HCT116 (cell line): ENCODE data around the gene POM121L12. TPM values are rescaled to one million over a fixed set of nuclear protein-coding genes. Genes with fewer than 3 reads are reported as not detected.

Source experiments
- ATAC-seq: fragments of 200-7000 bp; cut with Tn5 transposase; 2 replicates; pipeline ENCODE4 v1.9.1; 2020; ENCODE audit warnings: mild to moderate bottlenecking, moderate library complexity
- BruUV-seq: library from RNA; stranded (reverse); fragments of 400-500 nt; replicated peaks from 2 replicates; lab custom pipeline; 2021; lab: Mats Ljungman, UMichigan
- CTCF ChIA-PET: fragments of 300-600 bp; sonication (Branson Sonifier 250); formaldehyde crosslinking; loops from one replicate; lab custom pipeline; 2021; ENCODE audit warnings: antibody characterized with exemption; lab: Charles Lee
- POLR2A ChIA-PET: fragments of 300-600, 350-600 bp; sonication (Branson Sonifier 250); formaldehyde crosslinking; loops from one replicate; lab custom pipeline; 2021; ENCODE audit warnings: antibody characterized with exemption; lab: Charles Lee
- RAD21 ChIA-PET, 2 experiments: fragments of 300-600 bp; sonication (Branson Sonifier 250); formaldehyde crosslinking; loops; one replicate each; lab custom pipeline; 2023; ENCODE audit warnings: low total read pairs in 2 of 2; ENCODE audit not compliant: uncharacterized antibody in 2 of 2, unreplicated experiment in 2 of 2, low non-redundant PET in 1 of 2; lab: Charles Lee
- DNase-seq: peaks from one replicate; pipeline ENCODE4 v3.0.0-alpha.2; 2010; ENCODE audit warnings: low read depth, low spot score
- H2AFZ ChIP-seq: fragments of 200-600 bp; shearing (Covaris generic), sonication (generic); 2 replicates; pipeline ENCODE4 v1.6.1; 2017; ENCODE audit warnings: low read depth, mixed run types, mixed read lengths, antibody characterized with exemption, low read length; ENCODE audit not compliant: poor library complexity, severe bottlenecking
- H3K27ac ChIP-seq: 2 replicates; pipeline ENCODE4 v1.5.1; 2012; ENCODE audit warnings: low read depth, low read length
- H3K27me3 ChIP-seq: fragments of 200-600 bp; sonication (generic); 2 replicates; pipeline ENCODE4 v1.6.1; 2016; ENCODE audit warnings: mixed run types, low read length, mixed read lengths; ENCODE audit not compliant: insufficient read depth
- H3K36me3 ChIP-seq, 2 experiments: fragments of 200-500 bp in 1 of 2; fragments of 200-600 bp in 1 of 2; sonication (Bioruptor generic) in 1 of 2; sonication (generic) in 1 of 2; 2 replicates each; pipeline versions ENCODE4 v1.5.1 to v1.6.1; 2014 to 2016; ENCODE audit warnings: low read length in 2 of 2, inconsistent platforms in 1 of 2, mixed read lengths in 1 of 2, mixed run types in 1 of 2; ENCODE audit not compliant: insufficient read depth in 2 of 2, control insufficient read depth in 1 of 2
- H3K4me1 ChIP-seq, 2 experiments: fragments of 200-600 bp in 1 of 2; sonication (generic) in 1 of 2; 2 replicates each; pipeline versions ENCODE4 v1.5.1 to v1.6.1; 2012 to 2017; ENCODE audit warnings: low read length in 2 of 2, inconsistent platforms in 1 of 2, mild to moderate bottlenecking in 1 of 2, mixed read lengths in 1 of 2, mixed run types in 1 of 2, moderate library complexity in 1 of 2; ENCODE audit not compliant: insufficient read depth in 2 of 2, control insufficient read depth in 1 of 2
- H3K4me2 ChIP-seq: fragments of 200-600 bp; sonication (generic); 2 replicates; pipeline ENCODE4 v1.6.1; 2017; ENCODE audit warnings: mixed run types, low read length, mixed read lengths
- H3K4me3 ChIP-seq, 2 experiments: fragments of 200-600 bp in 1 of 2; sonication (generic) in 1 of 2; replicated peaks in 1 of 2; 2 replicates each; pipeline ENCODE4 v1.5.1; 2011 to 2016; ENCODE audit warnings: low read length in 2 of 2, control low read depth in 1 of 2, low read depth in 1 of 2, mild to moderate bottlenecking in 1 of 2, mixed read lengths in 1 of 2, mixed run types in 1 of 2
- H3K79me2 ChIP-seq: fragments of 200-600 bp; sonication (generic); 2 replicates; pipeline ENCODE4 v1.6.1; 2017; ENCODE audit warnings: mild to moderate bottlenecking, mixed run types, low read length, moderate library complexity, mixed read lengths; ENCODE audit not compliant: insufficient read depth
- H3K9ac ChIP-seq: fragments of 200-600 bp; sonication (generic); 2 replicates; pipeline ENCODE4 v1.6.1; 2016; ENCODE audit warnings: low read length, mixed read lengths
- H3K9me2 ChIP-seq: fragments of 200-600 bp; sonication (generic), shearing (Covaris generic); 2 replicates; pipeline ENCODE4 v1.6.1; 2017; ENCODE audit warnings: mixed run types, mild to moderate bottlenecking, moderate library complexity; ENCODE audit not compliant: insufficient read depth
- H3K9me3 ChIP-seq, 2 experiments: fragments of 200-500 bp in 1 of 2; fragments of 200-600 bp in 1 of 2; sonication (Bioruptor generic) in 1 of 2; sonication (generic) in 1 of 2; 2 replicates each; pipeline ENCODE4 v1.6.1; 2014 to 2017; ENCODE audit warnings: low read length in 2 of 2, mixed read lengths in 2 of 2, inconsistent platforms in 1 of 2, low read depth in 1 of 2, mild to moderate bottlenecking in 1 of 2, mixed run types in 1 of 2, moderate library complexity in 1 of 2; ENCODE audit not compliant: control insufficient read depth in 1 of 2, insufficient read depth in 1 of 2
- H4K20me1 ChIP-seq: fragments of 200-600 bp; sonication (generic), shearing (Covaris generic); 2 replicates; pipeline ENCODE4 v1.6.1; 2017; ENCODE audit warnings: mixed run types, mild to moderate bottlenecking, moderate library complexity; ENCODE audit not compliant: insufficient read depth
- CBX3 ChIP-seq: IDR thresholded peaks from 2 replicates; pipeline ENCODE4 v1.6.1; 2012; ENCODE audit warnings: low read depth
- CEBPB ChIP-seq: IDR thresholded peaks from 2 replicates; pipeline ENCODE4 v1.6.1; 2012; ENCODE audit warnings: low read depth
- CTCF ChIP-seq, 3 experiments: fragments of 200-600 bp in 1 of 3; sonication (generic) in 1 of 3; IDR thresholded peaks in 2 of 3; conservative IDR thresholded peaks in 1 of 3; 2 replicates each; pipeline ENCODE4 v1.5.1; 2012 to 2017; ENCODE audit warnings: low read depth in 2 of 3, low read length in 2 of 3, antibody characterized with exemption in 1 of 3, borderline replicate concordance in 1 of 3, control low read depth in 1 of 3, mild to moderate bottlenecking in 1 of 3, mixed read lengths in 1 of 3, mixed run types in 1 of 3, moderate library complexity in 1 of 3; ENCODE audit not compliant: insufficient read depth in 1 of 3
- ELF1 ChIP-seq: IDR thresholded peaks from 2 replicates; pipeline ENCODE4 v1.6.1; 2012; ENCODE audit warnings: low read depth, borderline replicate concordance
- JUND ChIP-seq: IDR thresholded peaks from 2 replicates; pipeline ENCODE4 v1.6.1; 2012
- MAX ChIP-seq: IDR thresholded peaks from 2 replicates; pipeline ENCODE4 v1.6.1; 2012
- POLR2A ChIP-seq: IDR thresholded peaks from 2 replicates; pipeline ENCODE4 v1.7.0; 2011; ENCODE audit warnings: borderline replicate concordance; ENCODE audit not compliant: insufficient read depth, insufficient read length; ENCODE audit errors: extremely low read depth
- POLR2AphosphoS5 ChIP-seq: IDR thresholded peaks from 2 replicates; pipeline ENCODE4 v1.6.1; 2011; ENCODE audit warnings: mild to moderate bottlenecking, low read depth, low read length, moderate library complexity
- RAD21 ChIP-seq: IDR thresholded peaks from 2 replicates; pipeline ENCODE4 v1.6.1; 2012; ENCODE audit warnings: low read depth, mild to moderate bottlenecking
- REST ChIP-seq: IDR thresholded peaks from 2 replicates; pipeline ENCODE4 v1.6.1; 2012; ENCODE audit warnings: low read depth
- SIN3A ChIP-seq: IDR thresholded peaks from 2 replicates; pipeline ENCODE4 v1.6.1; 2012; ENCODE audit warnings: low read depth
- SP1 ChIP-seq: IDR thresholded peaks from 2 replicates; pipeline ENCODE4 v1.6.1; 2012; ENCODE audit warnings: low read depth
- SRF ChIP-seq: IDR thresholded peaks from 2 replicates; pipeline ENCODE4 v1.6.1; 2012; ENCODE audit warnings: low read depth
- YY1 ChIP-seq: IDR thresholded peaks from 2 replicates; pipeline ENCODE4 v1.6.1; 2011; ENCODE audit warnings: low read length, low read depth, moderate library complexity, mild to moderate bottlenecking; ENCODE audit not compliant: insufficient replicate concordance; ENCODE audit errors: extremely low read depth
- ZFX ChIP-seq: fragments of 450-650 bp; IDR thresholded peaks from 2 replicates; pipeline ENCODE4 v1.6.1; 2017
- intact Hi-C: fragments of 100-400 bp; cut with micrococcal nuclease; formaldehyde crosslinking; loops from 2 replicates; pipeline ENCODE4 v1.10.0; 2022
- total RNA-seq: library from RNA; stranded (reverse); gene quantifications from one replicate; pipeline ENCODE4 v1.2.1, GENCODE V29; 2021; ENCODE audit not compliant: unreplicated experiment

POM121L12 gene
- total RNA-seq, 1 experiment from 2014 or later: not detected

GRCh38 chr7:52992479-52993162 is 42.8 kb upstream of the POM121L12 start:
- intact Hi-C loops: no loop called here
- ATAC-seq (no peak), DNase-seq (no peak)
- no peaks in the 10 kb centered on the region for H3K9me2 ChIP-seq
- H4K20me1 ChIP-seq: no peaks in the 10 kb centered on the region
- H3K27me3 ChIP-seq: no peaks in the 10 kb centered on the region
- ChIA-PET POLR2A (no interaction called here), CTCF (no interaction called here), RAD21 (no interaction called here)
- no peak overlapping the region for H3K9ac ChIP-seq
- no peak overlapping the region for H2AFZ ChIP-seq
- no peaks in the 10 kb centered on the region for H3K36me3 ChIP-seq
- peaks cover 15 to 23% of the 10 kb centered on the region in 2 experiments; a peak in 3 of 4 replicates for H3K9me3 ChIP-seq
- no peaks in the 10 kb centered on the region for H3K79me2 ChIP-seq
- H3K27ac ChIP-seq: no peak overlapping the region
- TF ChIP-seq ZFX: no peak
- TF ChIP-seq SRF: no peak
- TF ChIP-seq MAX: no peak
- TF ChIP-seq YY1: no peak
- no peak for TF ChIP-seq POLR2A
- no peak for TF ChIP-seq CEBPB
- TF ChIP-seq CBX3: no peak
- TF ChIP-seq ELF1: no peak
- TF ChIP-seq SIN3A: no peak
- no peak for TF ChIP-seq POLR2AphosphoS5
- no peak overlapping the region for H3K4me3 ChIP-seq
- H3K4me1 ChIP-seq: no peaks in the 10 kb centered on the region
- no TSS peak for BruUV-seq
- H3K4me2 ChIP-seq: no peak overlapping the region

- no peaks in the 10 kb centered on the region for H3K27me3 ChIP-seq
- H3K36me3 ChIP-seq: no peaks in the 10 kb centered on the region
- H3K4me3 ChIP-seq: no peak overlapping the region
- intact Hi-C loops: no loop called here
- RAD21 ChIA-PET: no interaction called here
- H3K79me2 ChIP-seq: no peaks in the 10 kb centered on the region
- POLR2A ChIA-PET: no interaction called here
- BruUV-seq: no TSS peak
- no peak overlapping the region for H3K4me2 ChIP-seq
- ATAC-seq (no peak), DNase-seq (no peak)
- CTCF ChIA-PET: no interaction called here
- no peaks in the 10 kb centered on the region for H4K20me1 ChIP-seq
- H3K9me2 ChIP-seq: no peaks in the 10 kb centered on the region
- no peaks in the 10 kb centered on the region for H3K4me1 ChIP-seq
- H3K9ac ChIP-seq: no peak overlapping the region
- no peak overlapping the region for H2AFZ ChIP-seq
- no peak overlapping the region for H3K27ac ChIP-seq
- peaks cover 9 to 28% of the 10 kb centered on the region in 2 experiments; a peak in 2 of 4 replicates for H3K9me3 ChIP-seq
- TF ChIP-seq RAD21: no peak
- no peak for TF ChIP-seq CBX3
- TF ChIP-seq CTCF (IDR thresholded peaks at IDR 0.05 in 2 of 3, conservative IDR thresholded peaks at IDR 0.05 in 1 of 3; ENCODE audit: borderline replicate concordance in 1 of 3, insufficient read depth in 1 of 3, low read depth in 2 of 3, low read length in 2 of 3): no peak
- no peak for TF ChIP-seq CEBPB
- no peak for TF ChIP-seq POLR2A
- TF ChIP-seq REST: no peak
- no peak for TF ChIP-seq ZFX
- TF ChIP-seq JUND: no peak
- TF ChIP-seq SP1: no peak
- no peak for TF ChIP-seq MAX
These were observed 39.8 kb upstream of the POM121L12 start for GRCh38 chr7:52995676-52996075.
